ENCODE measurements around the gene FRMD8. TPM values are rescaled to one million over a fixed set of nuclear protein-coding genes. Genes with fewer than 3 reads are reported as not detected.

FRMD8 gene
- total RNA-seq, 1 donor from 2014 or later: 53.3 TPM

GRCh38 chr11:65427691-65428577, 41.5 kb downstream of the FRMD8 start:
- no peaks in the 10 kb centered on the region for H3K9me3 ChIP-seq
- peaks cover 66% of the 10 kb centered on the region for H3K4me1 ChIP-seq
- H3K36me3 ChIP-seq: peaks cover 0 to 37% of the 10 kb centered on the region in 2 donors
- no peaks in the 10 kb centered on the region for H3K27me3 ChIP-seq
- H3K4me3 ChIP-seq: peak overlapping the region; percentile 58 to 96
- intact Hi-C loops (cut with DNase I): no loop called here
- peak in 1 of 2 donors; percentile 91 for DNase-seq (ENCODE audit: extremely low spot score in 2 of 2)
- peak overlapping the region; percentile 99 for H3K27ac ChIP-seq
- TF ChIP-seq POLR2AphosphoS5 (IDR thresholded peaks at IDR 0.05; ENCODE audit: insufficient read depth in 1 of 2, low read depth in 1 of 2) (peak in 1 of 2 donors; percentile 33), POLR2A (IDR thresholded peaks at IDR 0.05) (no peak)

- intact Hi-C loops (cut with DNase I): no loop called here
- Histone ChIP-seq H3K9me3 (no peaks in the 10 kb centered on the region), H3K27ac (peak overlapping the region; percentile 99)
These were observed 42.2 kb downstream of the FRMD8 start for GRCh38 chr11:65428578-65429067.

GRCh38 chr11:65429068-65429681, 42.7 kb downstream of the FRMD8 start:
- Histone ChIP-seq H3K9me3 (no peaks in the 10 kb centered on the region), H3K27ac (peak overlapping the region; percentile 99), H3K4me1 (peaks cover 74% of the 10 kb centered on the region), H3K4me3 (peak overlapping the region; percentile 58 to 96), H3K36me3 (peaks cover 0 to 33% of the 10 kb centered on the region in 2 donors), H3K27me3 (no peaks in the 10 kb centered on the region)
- intact Hi-C loops (cut with DNase I): no loop called here
- DNase-seq (ENCODE audit: extremely low spot score in 2 of 2): peak in 1 of 2 donors; percentile 90
- TF ChIP-seq POLR2A (IDR thresholded peaks at IDR 0.05) (no peak), POLR2AphosphoS5 (IDR thresholded peaks at IDR 0.05; ENCODE audit: insufficient read depth in 1 of 2, low read depth in 1 of 2) (peak in 1 of 2 donors; percentile 38)

More at GRCh38 chr11:65428578-65429067, 42.2 kb downstream of the FRMD8 start:
- no peak for DNase-seq (ENCODE audit: extremely low spot score in 2 of 2)
- H3K4me1 ChIP-seq: peaks cover 73% of the 10 kb centered on the region
- peak overlapping the region; percentile 58 to 96 for H3K4me3 ChIP-seq
- H3K27me3 ChIP-seq: no peaks in the 10 kb centered on the region
- TF ChIP-seq POLR2A (IDR thresholded peaks at IDR 0.05) (peak in 1 of 2 donors; percentile 2), CTCF (IDR thresholded peaks at IDR 0.05) (no peak)
- peaks cover 0 to 35% of the 10 kb centered on the region in 2 donors for H3K36me3 ChIP-seq

- H3K36me3 ChIP-seq: peaks cover 0 to 33% of the 10 kb centered on the region in 2 donors
These were observed 43.4 kb downstream of the FRMD8 start for GRCh38 chr11:65429724-65430405.

More at GRCh38 chr11:65429724-65430405, 43.4 kb downstream of the FRMD8 start:
- DNase-seq (ENCODE audit: extremely low spot score in 2 of 2): peak in 1 of 2 donors; percentile 91
- intact Hi-C loops (cut with DNase I): no loop called here
- H3K27me3 ChIP-seq: no peaks in the 10 kb centered on the region
- H3K27ac ChIP-seq: peak overlapping the region; percentile 99
- TF ChIP-seq CTCF (IDR thresholded peaks at IDR 0.05): no peak
- peak; percentile 13 to 89 for TF ChIP-seq POLR2AphosphoS5 (IDR thresholded peaks at IDR 0.05; ENCODE audit: insufficient read depth in 1 of 2, low read depth in 1 of 2)
- no peak for TF ChIP-seq POLR2A (IDR thresholded peaks at IDR 0.05)
- peak overlapping the region; percentile 48 to 96 for H3K4me3 ChIP-seq
- peaks cover 81% of the 10 kb centered on the region for H3K4me1 ChIP-seq
- no peaks in the 10 kb centered on the region for H3K9me3 ChIP-seq
